K562 (cell line): Measurements from ENCODE around the gene DIPK1A. TPM values are rescaled to one million over a fixed set of nuclear protein-coding genes. Genes with fewer than 3 reads are reported as not detected.

Experiments used
- CREB1 ChIP-seq, 2 experiments: sonication (generic) in 1 of 2; formaldehyde crosslinking in 1 of 2; IDR thresholded peaks; 2 replicates each; pipeline versions ENCODE4 v1.6.1 to v1.8.0; 2012 to 2022; ENCODE audit warnings: inconsistent platforms in 1 of 2, mild to moderate bottlenecking in 1 of 2, missing genetic modification reagents in 1 of 2, moderate library complexity in 1 of 2
- ESRRB ChIP-seq: fragments of 250-450 bp; sonication (Bioruptor Pico); IDR thresholded peaks from 2 replicates; pipeline ENCODE4 v1.5.0; 2020; ENCODE audit warnings: mild to moderate bottlenecking, moderate library complexity, borderline replicate concordance
- FIP1L1 ChIP-seq: fragments of 200-400 bp; formaldehyde crosslinking; IDR thresholded peaks from 2 replicates; pipeline ENCODE4 v1.6.1; 2018; ENCODE audit warnings: mild to moderate bottlenecking, low read depth, low read length; ENCODE audit not compliant: poor library complexity, severe bottlenecking
- GTF2F1 ChIP-seq: IDR thresholded peaks from 2 replicates; pipeline ENCODE4 v1.6.1; 2011; ENCODE audit warnings: low read depth, low read length, improper control_type of control experiment
- HOXB6 ChIP-seq: fragments of 250-450 bp; sonication (Bioruptor Pico); IDR thresholded peaks from 2 replicates; pipeline ENCODE4 v1.5.1; 2022; ENCODE audit warnings: mild to moderate bottlenecking, borderline replicate concordance
- MAZ ChIP-seq, 2 experiments: fragments of 450-650 bp in 1 of 2; sonication (generic) in 1 of 2; formaldehyde crosslinking; IDR thresholded peaks in 1 of 2; conservative IDR thresholded peaks in 1 of 2; 2 replicates each; pipeline versions ENCODE4 v1.4.0 to v1.5.0; 2020; ENCODE audit warnings: mild to moderate bottlenecking in 1 of 2, missing genetic modification reagents in 1 of 2
- MBD2 ChIP-seq: sonication (generic); IDR thresholded peaks from 2 replicates; pipeline ENCODE4 v1.6.1; 2016; ENCODE audit warnings: low read depth, borderline replicate concordance
- NFIC ChIP-seq: fragments of 450-650 bp; IDR thresholded peaks from 2 replicates; pipeline ENCODE4 v1.6.1; 2017; ENCODE audit warnings: mild to moderate bottlenecking, inconsistent platforms
- RBBP5 ChIP-seq: fragments of 200-600 bp; sonication (generic); IDR thresholded peaks from 2 replicates; pipeline ENCODE4 v1.6.1; 2012; ENCODE audit warnings: borderline replicate concordance, mild to moderate bottlenecking, low read length, control low read depth, inconsistent platforms; ENCODE audit not compliant: insufficient read depth, poor library complexity, severe bottlenecking
- RNF2 ChIP-seq: sonication (generic); IDR thresholded peaks from 2 replicates; pipeline ENCODE4 v1.6.1; 2016
- SMARCE1 ChIP-seq: fragments of 450-650 bp; IDR thresholded peaks from 2 replicates; pipeline ENCODE4 v1.7.1; 2016; ENCODE audit warnings: mild to moderate bottlenecking
- TAF9B ChIP-seq: fragments of 450-650 bp; IDR thresholded peaks from 2 replicates; pipeline ENCODE4 v1.6.1; 2018; ENCODE audit warnings: mild to moderate bottlenecking; ENCODE audit not compliant: partially characterized antibody
- ZKSCAN3 ChIP-seq: fragments of 250-450 bp; sonication (Bioruptor Pico); IDR thresholded peaks from 2 replicates; pipeline ENCODE4 v1.4.0; 2020
- ZNF445 ChIP-seq: fragments of 250-450 bp; sonication (Bioruptor Pico); IDR thresholded peaks from 2 replicates; pipeline ENCODE4 v1.4.0; 2020; ENCODE audit warnings: low read depth, mild to moderate bottlenecking, moderate library complexity
- ZNF699 ChIP-seq: fragments of 250-450 bp; sonication (Bioruptor Pico); IDR thresholded peaks from 2 replicates; pipeline ENCODE4 v1.8.0; 2021; ENCODE audit warnings: mild to moderate bottlenecking, moderate library complexity; ENCODE audit not compliant: insufficient replicate concordance
- ZNF766 ChIP-seq: fragments of 200-800 bp; sonication (Bioruptor generic); conservative IDR thresholded peaks from 2 replicates; pipeline ENCODE4 v1.6.1; 2016; ENCODE audit warnings: missing genetic modification characterization, missing compliant biosample characterization
- polyA plus RNA-seq, 8 experiments: library from polyadenylated mRNA; depleted of rRNA in 4 of 8; stranded (reverse) in 5 of 8; unstranded in 3 of 8; fragments of >200 nt; fragmentation: Nextera tagmentation in 2 of 8; fragmentation: Illumina TruSeq in 1 of 8; extraction: Ambion mirVana in 2 of 8; extraction: Trizol in 1 of 8; gene quantifications; 2 replicates each; pipeline versions ENCODE4 v1.2.1 to v1.2.3, GENCODE V29; 2011 to 2014; ENCODE audit warnings: inconsistent platforms in 1 of 8, missing spikeins in 1 of 8
- total RNA-seq, 7 experiments: library from RNA; depleted of rRNA in 6 of 7; stranded (reverse); fragments of >200 nt in 6 of 7; fragmentation: Illumina TruSeq in 2 of 7; extraction: Trizol in 2 of 7; gene quantifications; 2 replicates each; pipeline versions ENCODE4 v1.2.1 to v1.2.3, GENCODE V29; 2011 to 2021; ENCODE audit warnings: low replicate concordance in 1 of 7
- TF ChIP-seq, protein P1 (sequence below): fragments of 250-450 bp; sonication (Bioruptor Pico); IDR thresholded peaks from 2 replicates; pipeline ENCODE4 v1.4.0; 2020; ENCODE audit warnings: mild to moderate bottlenecking, moderate library complexity
- TF ChIP-seq, protein P2 (sequence below): IDR thresholded peaks from 3 replicates; pipeline ENCODE4 v1.6.1; 2011; ENCODE audit warnings: borderline replicate concordance, mild to moderate bottlenecking, moderate library complexity; ENCODE audit not compliant: insufficient read length; ENCODE audit errors: extremely low read depth
- TF ChIP-seq, protein P3 (sequence below), 3 experiments: fragments of 200-800 bp in 1 of 3; sonication (Bioruptor generic) in 1 of 3; sonication (generic) in 1 of 3; formaldehyde crosslinking in 1 of 3; IDR thresholded peaks; 2 replicates each; pipeline versions ENCODE4 v1.6.1 to v1.8.0; 2016 to 2022; ENCODE audit warnings: mild to moderate bottlenecking in 2 of 3, missing compliant biosample characterization in 2 of 3, missing genetic modification characterization in 2 of 3, missing genetic modification reagents in 1 of 3

The DIPK1A gene
- total and polyA plus RNA-seq, 9 of the 15 experiments (the other 6 are each of a cell fraction or from before 2014, with no cell fraction given) = 0.54 to 2.5 (median 1.3) TPM

- TF ChIP-seq, protein P1, sequence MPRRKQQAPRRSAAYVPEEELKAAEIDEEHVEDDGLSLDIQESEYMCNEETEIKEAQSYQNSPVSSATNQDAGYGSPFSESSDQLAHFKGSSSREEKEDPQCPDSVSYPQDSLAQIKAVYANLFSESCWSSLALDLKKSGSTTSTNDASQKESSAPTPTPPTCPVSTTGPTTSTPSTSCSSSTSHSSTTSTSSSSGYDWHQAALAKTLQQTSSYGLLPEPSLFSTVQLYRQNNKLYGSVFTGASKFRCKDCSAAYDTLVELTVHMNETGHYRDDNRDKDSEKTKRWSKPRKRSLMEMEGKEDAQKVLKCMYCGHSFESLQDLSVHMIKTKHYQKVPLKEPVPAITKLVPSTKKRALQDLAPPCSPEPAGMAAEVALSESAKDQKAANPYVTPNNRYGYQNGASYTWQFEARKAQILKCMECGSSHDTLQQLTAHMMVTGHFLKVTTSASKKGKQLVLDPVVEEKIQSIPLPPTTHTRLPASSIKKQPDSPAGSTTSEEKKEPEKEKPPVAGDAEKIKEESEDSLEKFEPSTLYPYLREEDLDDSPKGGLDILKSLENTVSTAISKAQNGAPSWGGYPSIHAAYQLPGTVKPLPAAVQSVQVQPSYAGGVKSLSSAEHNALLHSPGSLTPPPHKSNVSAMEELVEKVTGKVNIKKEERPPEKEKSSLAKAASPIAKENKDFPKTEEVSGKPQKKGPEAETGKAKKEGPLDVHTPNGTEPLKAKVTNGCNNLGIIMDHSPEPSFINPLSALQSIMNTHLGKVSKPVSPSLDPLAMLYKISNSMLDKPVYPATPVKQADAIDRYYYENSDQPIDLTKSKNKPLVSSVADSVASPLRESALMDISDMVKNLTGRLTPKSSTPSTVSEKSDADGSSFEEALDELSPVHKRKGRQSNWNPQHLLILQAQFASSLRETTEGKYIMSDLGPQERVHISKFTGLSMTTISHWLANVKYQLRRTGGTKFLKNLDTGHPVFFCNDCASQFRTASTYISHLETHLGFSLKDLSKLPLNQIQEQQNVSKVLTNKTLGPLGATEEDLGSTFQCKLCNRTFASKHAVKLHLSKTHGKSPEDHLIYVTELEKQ = no peak
- TF ChIP-seq ZNF766 (no peak), FIP1L1 (no peak), ZNF699 (CRISPR knock-in tag) (no peak), SMARCE1 (no peak), TAF9B (no peak), RBBP5 (no peak), MBD2 (no peak), HOXB6 (CRISPR knock-in tag) (no peak), NFIC (0 out of 2 replicates have a peak, but pooled peaks have one; percentile 13), ESRRB (CRISPR knock-in tag) (no peak), RNF2 (no peak), CREB1 (IDR thresholded peaks at IDR 0.05) (no peak), CREB1 (CRISPR knock-in tag; IDR thresholded peaks at IDR 0.05) (no peak), ZKSCAN3 (CRISPR knock-in tag) (no peak), GTF2F1 (no peak), MAZ (CRISPR knock-in tag; conservative IDR thresholded peaks at IDR 0.05 in 1 of 2, IDR thresholded peaks at IDR 0.05 in 1 of 2) (peak; percentile 32 to 90; a peak in 2 of 4 replicates), ZNF445 (CRISPR knock-in tag) (no peak)
- TF ChIP-seq, protein P2, sequence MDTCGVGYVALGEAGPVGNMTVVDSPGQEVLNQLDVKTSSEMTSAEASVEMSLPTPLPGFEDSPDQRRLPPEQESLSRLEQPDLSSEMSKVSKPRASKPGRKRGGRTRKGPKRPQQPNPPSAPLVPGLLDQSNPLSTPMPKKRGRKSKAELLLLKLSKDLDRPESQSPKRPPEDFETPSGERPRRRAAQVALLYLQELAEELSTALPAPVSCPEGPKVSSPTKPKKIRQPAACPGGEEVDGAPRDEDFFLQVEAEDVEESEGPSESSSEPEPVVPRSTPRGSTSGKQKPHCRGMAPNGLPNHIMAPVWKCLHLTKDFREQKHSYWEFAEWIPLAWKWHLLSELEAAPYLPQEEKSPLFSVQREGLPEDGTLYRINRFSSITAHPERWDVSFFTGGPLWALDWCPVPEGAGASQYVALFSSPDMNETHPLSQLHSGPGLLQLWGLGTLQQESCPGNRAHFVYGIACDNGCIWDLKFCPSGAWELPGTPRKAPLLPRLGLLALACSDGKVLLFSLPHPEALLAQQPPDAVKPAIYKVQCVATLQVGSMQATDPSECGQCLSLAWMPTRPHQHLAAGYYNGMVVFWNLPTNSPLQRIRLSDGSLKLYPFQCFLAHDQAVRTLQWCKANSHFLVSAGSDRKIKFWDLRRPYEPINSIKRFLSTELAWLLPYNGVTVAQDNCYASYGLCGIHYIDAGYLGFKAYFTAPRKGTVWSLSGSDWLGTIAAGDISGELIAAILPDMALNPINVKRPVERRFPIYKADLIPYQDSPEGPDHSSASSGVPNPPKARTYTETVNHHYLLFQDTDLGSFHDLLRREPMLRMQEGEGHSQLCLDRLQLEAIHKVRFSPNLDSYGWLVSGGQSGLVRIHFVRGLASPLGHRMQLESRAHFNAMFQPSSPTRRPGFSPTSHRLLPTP = no peak
- TF ChIP-seq, protein P3, sequence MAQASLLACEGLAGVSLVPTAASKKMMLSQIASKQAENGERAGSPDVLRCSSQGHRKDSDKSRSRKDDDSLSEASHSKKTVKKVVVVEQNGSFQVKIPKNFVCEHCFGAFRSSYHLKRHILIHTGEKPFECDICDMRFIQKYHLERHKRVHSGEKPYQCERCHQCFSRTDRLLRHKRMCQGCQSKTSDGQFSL (CRISPR knock-in tag; IDR thresholded peaks at IDR 0.05) = peak; percentile 70
- TF ChIP-seq, protein P3 (tag; IDR thresholded peaks at IDR 0.05) = no peak
Observed at GRCh38 chr1:92961131-92961895, at the start of gene DIPK1A (continued).
